Liver (tissue), 9 donors: ENCODE measurements around the gene HSD17B11. TPM values are rescaled to one million over a fixed set of nuclear protein-coding genes. Genes with fewer than 3 reads are reported as not detected.

ENCODE experiments used
- DNase-seq: peaks from one replicate; pipeline ENCODE4 v3.0.0-alpha.2; 2017; ENCODE audit warnings: low spot score
- H3K27ac ChIP-seq, 2 donors: one replicate each; pipeline ENCODE4 v1.7.0; 2013; ENCODE audit warnings: inconsistent platforms in 2 of 2, low read length in 2 of 2, control low read depth in 1 of 2, low read depth in 1 of 2, mild to moderate bottlenecking in 1 of 2
- H3K27me3 ChIP-seq, 4 donors: one replicate each; pipeline versions ENCODE4 v1.6.1 to v1.7.0; 2013; ENCODE audit warnings: low read length in 3 of 4, inconsistent platforms in 1 of 4, mild to moderate bottlenecking in 1 of 4, moderate library complexity in 1 of 4; ENCODE audit not compliant: control insufficient read depth in 4 of 4, insufficient read depth in 4 of 4
- H3K36me3 ChIP-seq, 4 donors: one replicate each; pipeline versions ENCODE4 v1.6.1 to v1.7.0; 2013; ENCODE audit warnings: low read length in 3 of 4, mild to moderate bottlenecking in 3 of 4, low read depth in 1 of 4, moderate library complexity in 1 of 4; ENCODE audit not compliant: control insufficient read depth in 4 of 4, insufficient read depth in 3 of 4
- H3K4me1 ChIP-seq, 4 donors: one replicate each; pipeline versions ENCODE4 v1.6.1 to v1.7.0; 2013; ENCODE audit warnings: low read length in 3 of 4, mild to moderate bottlenecking in 3 of 4, moderate library complexity in 1 of 4; ENCODE audit not compliant: control insufficient read depth in 4 of 4, insufficient read depth in 4 of 4
- H3K4me3 ChIP-seq, 3 donors: one replicate each; pipeline versions ENCODE4 v1.6.1 to v1.7.0; 2013; ENCODE audit warnings: low read length in 3 of 3, control low read depth in 1 of 3, low read depth in 1 of 3, mild to moderate bottlenecking in 1 of 3
- H3K9ac ChIP-seq, 2 donors: one replicate each; pipeline ENCODE4 v1.7.0; 2013; ENCODE audit warnings: low read length in 2 of 2, mild to moderate bottlenecking in 2 of 2, moderate library complexity in 2 of 2, control low read depth in 1 of 2, low read depth in 1 of 2
- H3K9me3 ChIP-seq, 4 donors: one replicate each; pipeline versions ENCODE4 v1.6.1 to v1.7.0; 2013; ENCODE audit warnings: low read length in 3 of 4; ENCODE audit not compliant: control insufficient read depth in 4 of 4
- ATF3 ChIP-seq: IDR thresholded peaks from 2 replicates; pipeline ENCODE4 v1.6.1; 2016; ENCODE audit warnings: antibody characterized with exemption
- CTCF ChIP-seq: fragments of 150-350 bp; IDR thresholded peaks from 2 replicates; pipeline ENCODE4 v1.5.1; 2017; ENCODE audit warnings: improper control_type of control experiment, low read depth, low read length; ENCODE audit not compliant: missing input control
- EGR1 ChIP-seq, 2 donors: IDR thresholded peaks; 2 replicates each; pipeline ENCODE4 v1.6.1; 2016 to 2018; ENCODE audit warnings: antibody characterized with exemption in 2 of 2, low read depth in 2 of 2
- FOXA1 ChIP-seq: IDR thresholded peaks from 2 replicates; pipeline ENCODE4 v1.6.1; 2016; ENCODE audit warnings: antibody characterized with exemption
- FOXA2 ChIP-seq: IDR thresholded peaks from 2 replicates; pipeline ENCODE4 v1.6.1; 2016; ENCODE audit warnings: antibody characterized with exemption
- GABPA ChIP-seq, 2 donors: IDR thresholded peaks in 1 of 2; conservative IDR thresholded peaks in 1 of 2; 2 replicates each; pipeline ENCODE4 v1.6.1; 2016; ENCODE audit warnings: antibody characterized with exemption in 2 of 2, mild to moderate bottlenecking in 1 of 2, moderate library complexity in 1 of 2
- HNF4A ChIP-seq, 2 donors: conservative IDR thresholded peaks; 2 replicates each; pipeline ENCODE4 v1.6.1; 2016; ENCODE audit warnings: antibody characterized with exemption in 2 of 2, mild to moderate bottlenecking in 2 of 2
- HNF4G ChIP-seq: IDR thresholded peaks from 2 replicates; pipeline ENCODE4 v1.6.1; 2016; ENCODE audit warnings: antibody characterized with exemption
- JUND ChIP-seq, 2 donors: IDR thresholded peaks; 2 replicates each; pipeline ENCODE4 v1.6.1; 2016; ENCODE audit warnings: antibody characterized with exemption in 2 of 2
- NR2F2 ChIP-seq: IDR thresholded peaks from 2 replicates; pipeline ENCODE4 v1.6.1; 2016; ENCODE audit warnings: antibody characterized with exemption
- RAD21 ChIP-seq, 2 donors: IDR thresholded peaks; 2 replicates each; pipeline ENCODE4 v1.6.1; 2016; ENCODE audit warnings: antibody characterized with exemption in 2 of 2, mild to moderate bottlenecking in 2 of 2
- REST ChIP-seq: IDR thresholded peaks from 2 replicates; pipeline ENCODE4 v1.6.1; 2016; ENCODE audit warnings: antibody characterized with exemption, mild to moderate bottlenecking
- RXRA ChIP-seq, 2 donors: IDR thresholded peaks; 2 replicates each; pipeline ENCODE4 v1.6.1; 2017 to 2018; ENCODE audit warnings: antibody characterized with exemption in 2 of 2, mild to moderate bottlenecking in 1 of 2
- SP1 ChIP-seq: IDR thresholded peaks from 2 replicates; pipeline ENCODE4 v1.6.1; 2018; ENCODE audit warnings: antibody characterized with exemption, mild to moderate bottlenecking
- TAF1 ChIP-seq: conservative IDR thresholded peaks from 2 replicates; pipeline ENCODE4 v1.6.1; 2016; ENCODE audit warnings: antibody characterized with exemption, mild to moderate bottlenecking
- YY1 ChIP-seq: IDR thresholded peaks from 2 replicates; pipeline ENCODE4 v1.6.1; 2016; ENCODE audit warnings: antibody characterized with exemption, mild to moderate bottlenecking
- WGBS: extraction: QIAGEN DNeasy Blood & Tissue Kit; methylation state at CpG from one replicate; pipeline ENCODE4 v1.1.7; 2013; 5-methylcytosine and 5-hydroxymethylcytosine counted together
- polyA plus RNA-seq, 2 donors: library from polyadenylated mRNA; stranded (reverse) in 1 of 2; unstranded in 1 of 2; fragments of 200-250 nt in 1 of 2; fragments of >200 nt in 1 of 2; fragmentation: Nextera tagmentation in 1 of 2; extraction: Ambion mirVana in 1 of 2; gene quantifications; one replicate each; pipeline versions ENCODE4 v1.2.1 to v1.2.3, GENCODE V29; 2013 to 2015
- total RNA-seq, 2 donors: library from RNA; depleted of rRNA; stranded (reverse); fragments of >200 nt; gene quantifications; one replicate each; pipeline ENCODE4 v1.2.3, GENCODE V29; 2014
- TF ChIP-seq, protein P1 (sequence below): IDR thresholded peaks from 2 replicates; pipeline ENCODE4 v1.6.1; 2016; ENCODE audit warnings: antibody characterized with exemption
- TF ChIP-seq, protein P2 (sequence below): IDR thresholded peaks from 2 replicates; pipeline ENCODE4 v1.6.1; 2016; ENCODE audit warnings: antibody characterized with exemption
- donor health status: healthy.
- donor health status: healthy.
- donor health status: healthy.
- donor health status: healthy.
- donor health status: healthy.

Gene HSD17B11
- total and polyA plus RNA-seq, 4 donors: 94.8 to 133 (median 115) TPM

DNA sequence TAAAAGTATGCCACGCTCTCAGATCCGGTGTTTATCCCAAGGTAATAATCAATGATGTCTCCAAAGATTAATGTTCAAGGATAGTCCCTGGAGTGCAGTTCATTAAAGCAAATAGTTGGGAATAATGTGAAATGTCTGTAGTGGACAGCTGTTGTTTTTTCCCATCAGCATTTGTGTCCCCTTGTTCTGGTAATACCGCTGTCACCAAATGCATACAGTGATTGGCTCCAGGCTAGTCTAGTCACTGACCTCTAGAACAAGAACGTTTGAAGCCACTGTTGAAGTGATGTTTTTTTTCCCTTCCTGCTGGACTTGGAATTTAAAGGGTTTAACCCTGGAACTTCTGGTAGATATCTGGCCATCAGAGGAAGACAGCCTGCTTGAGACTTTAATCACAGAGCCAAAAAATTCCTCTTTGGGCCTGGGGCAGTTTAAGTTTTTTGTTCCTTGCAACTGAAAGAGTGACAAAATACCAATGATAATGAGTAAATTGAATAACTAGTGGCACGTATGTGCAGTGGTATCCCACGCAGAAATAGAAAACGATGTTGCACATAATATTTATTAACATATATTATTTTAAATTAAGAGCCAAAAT, 30.6 kb downstream of the HSD17B11 start:
- Histone ChIP-seq H3K4me3 (no peak overlapping the region), H3K27ac (peak overlapping the region; percentile 55 to 63), H3K9ac (no peak overlapping the region), H3K27me3 (no peaks in the 10 kb centered on the region), H3K36me3 (peaks cover 7 to 36% (median 21%) of the 10 kb centered on the region in 4 donors), H3K9me3 (no peaks in the 10 kb centered on the region), H3K4me1 (peaks cover 3 to 18% (median 6%) of the 10 kb centered on the region in 4 donors)
- no peak for DNase-seq
- TF ChIP-seq TAF1 (no peak), RAD21 (IDR thresholded peaks at IDR 0.05) (peak; percentile 20 to 21), HNF4A (conservative IDR thresholded peaks at IDR 0.05) (peak; percentile 59 to 72), ATF3 (no peak), RXRA (IDR thresholded peaks at IDR 0.05) (peak; percentile 73 to 81), FOXA2 (peak; percentile 23), FOXA1 (no peak), YY1 (no peak), HNF4G (no peak), EGR1 (IDR thresholded peaks at IDR 0.05; ENCODE audit: low read depth in 2 of 2) (no peak), CTCF (no peak), SP1 (peak; percentile 28), JUND (IDR thresholded peaks at IDR 0.05) (peak in 1 of 2 donors; percentile 64), NR2F2 (no peak), GABPA (IDR thresholded peaks at IDR 0.05 in 1 of 2, conservative IDR thresholded peaks at IDR 0.05 in 1 of 2) (peak in 1 of 2 donors; percentile 12), REST (no peak)
- TF ChIP-seq, protein P1, sequence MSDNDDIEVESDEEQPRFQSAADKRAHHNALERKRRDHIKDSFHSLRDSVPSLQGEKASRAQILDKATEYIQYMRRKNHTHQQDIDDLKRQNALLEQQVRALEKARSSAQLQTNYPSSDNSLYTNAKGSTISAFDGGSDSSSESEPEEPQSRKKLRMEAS: no peak
- TF ChIP-seq, protein P2, sequence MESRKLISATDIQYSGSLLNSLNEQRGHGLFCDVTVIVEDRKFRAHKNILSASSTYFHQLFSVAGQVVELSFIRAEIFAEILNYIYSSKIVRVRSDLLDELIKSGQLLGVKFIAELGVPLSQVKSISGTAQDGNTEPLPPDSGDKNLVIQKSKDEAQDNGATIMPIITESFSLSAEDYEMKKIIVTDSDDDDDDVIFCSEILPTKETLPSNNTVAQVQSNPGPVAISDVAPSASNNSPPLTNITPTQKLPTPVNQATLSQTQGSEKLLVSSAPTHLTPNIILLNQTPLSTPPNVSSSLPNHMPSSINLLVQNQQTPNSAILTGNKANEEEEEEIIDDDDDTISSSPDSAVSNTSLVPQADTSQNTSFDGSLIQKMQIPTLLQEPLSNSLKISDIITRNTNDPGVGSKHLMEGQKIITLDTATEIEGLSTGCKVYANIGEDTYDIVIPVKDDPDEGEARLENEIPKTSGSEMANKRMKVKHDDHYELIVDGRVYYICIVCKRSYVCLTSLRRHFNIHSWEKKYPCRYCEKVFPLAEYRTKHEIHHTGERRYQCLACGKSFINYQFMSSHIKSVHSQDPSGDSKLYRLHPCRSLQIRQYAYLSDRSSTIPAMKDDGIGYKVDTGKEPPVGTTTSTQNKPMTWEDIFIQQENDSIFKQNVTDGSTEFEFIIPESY: no peak
- 54% methylated on average over 7 of the region's 7 CpGs for WGBS
